CD4-positive, CD25-positive, alpha-beta regulatory T cell (primary cell): ENCODE results near the gene AAK1. TPM values are rescaled to one million over a fixed set of nuclear protein-coding genes. Genes with fewer than 3 reads are reported as not detected.
"Not testable (repeated sequence)": the region's sequence is repeated elsewhere in the genome, so short reads cannot be mapped to it uniquely, and the experiment has no call there.

Experiments
- ATAC-seq, 2 donors: fragments of 150-1000 bp; cut with Tn5 transposase; one replicate each; pipeline ENCODE4 v1.10.0; 2021; ENCODE audit warnings: low read depth in 2 of 2, moderate number of reproducible peaks in 2 of 2, moderate library complexity in 1 of 2
- DNase-seq, 3 donors: peaks; one replicate each; pipeline versions ENCODE4 v3.0.0 to v3.0.0-alpha.2; 2012 to 2022; ENCODE audit warnings: mixed read lengths in 1 of 3
- H3K27ac ChIP-seq: one replicate; pipeline ENCODE4 v1.7.0; 2013; ENCODE audit warnings: mild to moderate bottlenecking, low read length; ENCODE audit not compliant: insufficient read depth, poor library complexity, severe bottlenecking
- H3K27me3 ChIP-seq: one replicate; pipeline ENCODE4 v1.7.0; 2013; ENCODE audit warnings: low read length; ENCODE audit not compliant: control insufficient read depth, insufficient read depth
- H3K36me3 ChIP-seq: one replicate; pipeline ENCODE4 v1.7.0; 2013; ENCODE audit warnings: mild to moderate bottlenecking, low read length, moderate library complexity; ENCODE audit not compliant: control insufficient read depth, insufficient read depth
- H3K4me1 ChIP-seq: 2 replicates; pipeline ENCODE4 v1.7.0; 2013; ENCODE audit warnings: mild to moderate bottlenecking, low read length; ENCODE audit not compliant: insufficient read depth, control insufficient read depth, poor library complexity, severe bottlenecking
- H3K4me3 ChIP-seq: one replicate; pipeline ENCODE4 v1.7.0; 2013; ENCODE audit warnings: low read depth, mild to moderate bottlenecking, low read length, moderate library complexity
- H3K9me3 ChIP-seq, 2 experiments: 1 replicate in 1 of 2; 2 replicates in 1 of 2; pipeline ENCODE4 v1.7.0; 2013; ENCODE audit warnings: low read length in 2 of 2, mild to moderate bottlenecking in 1 of 2, moderate library complexity in 1 of 2; ENCODE audit not compliant: control insufficient read depth in 2 of 2
- H3K27ac Mint-ChIP-seq, 3 donors: one replicate each; pipeline ENCODE4 v1.8.0; 2020 to 2022; ENCODE audit warnings: mild to moderate bottlenecking in 3 of 3, mixed read lengths in 3 of 3, moderate library complexity in 2 of 3
- H3K27me3 Mint-ChIP-seq: one replicate; pipeline ENCODE4 v1.8.0; 2022; ENCODE audit warnings: mild to moderate bottlenecking, mixed read lengths
- H3K36me3 Mint-ChIP-seq: one replicate; pipeline ENCODE4 v1.8.0; 2020; ENCODE audit warnings: mixed read lengths
- H3K4me1 Mint-ChIP-seq, 4 donors: one replicate each; pipeline ENCODE4 v1.8.0; 2020 to 2022; ENCODE audit warnings: mixed read lengths in 4 of 4, mild to moderate bottlenecking in 1 of 4
- H3K4me3 Mint-ChIP-seq, 4 donors: one replicate each; pipeline ENCODE4 v1.8.0; 2020 to 2022; ENCODE audit warnings: mild to moderate bottlenecking in 4 of 4, mixed read lengths in 4 of 4, moderate library complexity in 3 of 4
- H3K9me3 Mint-ChIP-seq, 7 donors: one replicate each; pipeline ENCODE4 v1.8.0; 2020 to 2022; ENCODE audit warnings: mixed read lengths in 7 of 7, mild to moderate bottlenecking in 3 of 7, moderate library complexity in 2 of 7
- polyA plus RNA-seq, 4 donors: library from polyadenylated mRNA; unstranded; fragments of 300-500 nt; fragmentation: Illumina TruSeq; gene quantifications; one replicate each; pipeline ENCODE4 v1.2.3, GENCODE V29; 2021
- total RNA-seq: library from RNA; stranded (reverse); gene quantifications from one replicate; pipeline ENCODE4 v1.2.3, GENCODE V29; 2022

The AAK1 gene
- total and polyA plus RNA-seq, 5 donors from 2014 or later = 70.7 to 258 (median 73.7) TPM

- no peak overlapping the region for H3K27ac ChIP-seq
- no peaks in the 10 kb centered on the region for H3K9me3 ChIP-seq
- peaks cover 29% of the 10 kb centered on the region for H3K36me3 ChIP-seq
- peaks cover 2 to 8% (median 7%) of the 10 kb centered on the region in 4 donors for H3K4me1 Mint-ChIP-seq
- peak overlapping the region in 1 of 4 donors; percentile 38 for H3K4me3 Mint-ChIP-seq
- no peaks in the 10 kb centered on the region for H3K9me3 Mint-ChIP-seq
- DNase-seq (no peak), ATAC-seq (no peak)
- peak overlapping the region in 1 of 3 donors; percentile 74 for H3K27ac Mint-ChIP-seq
- no peaks in the 10 kb centered on the region for H3K27me3 ChIP-seq
- peaks cover 18% of the 10 kb centered on the region for H3K36me3 Mint-ChIP-seq
- H3K27me3 Mint-ChIP-seq = no peaks in the 10 kb centered on the region
- no peaks in the 10 kb centered on the region for H3K4me1 ChIP-seq
- no peak overlapping the region for H3K4me3 ChIP-seq
Observed at GRCh38 chr2:69422198-69422597, 221.3 kb downstream of the AAK1 start.

- not testable (repeated sequence) for H3K4me3 Mint-ChIP-seq, H3K27me3 ChIP-seq, H3K9me3 Mint-ChIP-seq, DNase-seq, H3K4me3 ChIP-seq, H3K4me1 ChIP-seq, H3K27ac Mint-ChIP-seq, H3K27ac ChIP-seq, H3K9me3 ChIP-seq, H3K27me3 Mint-ChIP-seq, ATAC-seq
- H3K36me3 ChIP-seq = peaks cover 42% of the 10 kb centered on the region
- Mint-ChIP-seq H3K4me1 (peaks cover 2 to 10% (median 7%) of the 10 kb centered on the region in 4 donors), H3K36me3 (peaks cover 20% of the 10 kb centered on the region)
Observed at GRCh38 chr2:69419111-69419510, 224.4 kb downstream of the AAK1 start.

- DNase-seq = no peak
- no peaks in the 10 kb centered on the region for H3K27me3 ChIP-seq
- H3K9me3 ChIP-seq = no peaks in the 10 kb centered on the region
- H3K4me1 ChIP-seq = peaks cover 3% of the 10 kb centered on the region
- no peak overlapping the region for H3K27ac ChIP-seq
- Mint-ChIP-seq H3K4me3 (no peak overlapping the region), H3K27ac (no peak overlapping the region), H3K4me1 (peaks cover 1 to 7% (median 5%) of the 10 kb centered on the region in 4 donors), H3K27me3 (no peaks in the 10 kb centered on the region), H3K36me3 (peaks cover 16% of the 10 kb centered on the region), H3K9me3 (no peaks in the 10 kb centered on the region)
- ATAC-seq = no peak
- peaks cover 53% of the 10 kb centered on the region for H3K36me3 ChIP-seq
- no peak overlapping the region for H3K4me3 ChIP-seq
Observed at GRCh38 chr2:69416147-69416546, 227.4 kb downstream of the AAK1 start.

Other genes starting within 250 kb of the AAK1 start
- 21.3 TPM for gene NFU1, start 206.3 kb downstream of the AAK1 start, total RNA-seq
- gene NFU1, start 206.3 kb downstream of the AAK1 start, polyA plus RNA-seq = 10 to 100 TPM; 71.7 to 99.3 (median 79.1) TPM
- 16.5 TPM for gene ANXA4, start 98.4 kb upstream of the AAK1 start, total RNA-seq
- 10 to 100 TPM; 21.5 to 36.8 (median 27.3) TPM for gene ANXA4, start 98.4 kb upstream of the AAK1 start, polyA plus RNA-seq
- gene GMCL1, start 185.9 kb upstream of the AAK1 start, total RNA-seq = 32.3 TPM
- 10 to 100 TPM; 32.4 to 36.0 (median 33.7) TPM for gene GMCL1, start 185.9 kb upstream of the AAK1 start, polyA plus RNA-seq